Lower leg skin (tissue), 4 donors: ENCODE results near the gene SSH3. TPM values are rescaled to one million over a fixed set of nuclear protein-coding genes. Genes with fewer than 3 reads are reported as not detected.

ENCODE experiments used
- DNase-seq, 2 donors: peaks; one replicate each; pipeline ENCODE4 v3.0.0-alpha.2; 2019; ENCODE audit warnings: low spot score in 2 of 2
- H3K4me3 ChIP-seq: fragments of 200-600 bp; sonication (generic); 2 replicates; pipeline ENCODE4 v1.5.1; 2017; ENCODE audit warnings: mild to moderate bottlenecking, low read depth; ENCODE audit not compliant: poor library complexity, severe bottlenecking
- CTCF ChIP-seq, 3 donors: fragments of 450-650 bp; IDR thresholded peaks; one replicate each; pipeline ENCODE4 v1.5.1; 2016; ENCODE audit warnings: antibody characterized with exemption in 3 of 3, mild to moderate bottlenecking in 3 of 3, moderate library complexity in 2 of 3
- POLR2A ChIP-seq, 2 donors: fragments of 450-650 bp; IDR thresholded peaks; one replicate each; pipeline ENCODE4 v1.6.1; 2016 to 2017; ENCODE audit warnings: antibody characterized with exemption in 2 of 2, mild to moderate bottlenecking in 1 of 2, moderate library complexity in 1 of 2
- WGBS, 2 donors: methylation state at CpG; one replicate each; pipeline ENCODE4 v1.1.5; 2018; 5-methylcytosine and 5-hydroxymethylcytosine counted together
- intact Hi-C: fragments of 100-400 bp; cut with DNase I; formaldehyde crosslinking; loops from one replicate; pipeline ENCODE4 v1.15.0; 2023; ENCODE audit warnings: low total_unique reads
- total RNA-seq, 4 donors: library from RNA; depleted of rRNA; stranded (reverse); fragments of >200 nt; gene quantifications; one replicate each; pipeline ENCODE4 v1.1.0, GENCODE V29; 2016

SSH3 gene
- total RNA-seq, 4 donors from 2014 or later = 58.6 to 71.0 (median 62.0) TPM

DNA sequence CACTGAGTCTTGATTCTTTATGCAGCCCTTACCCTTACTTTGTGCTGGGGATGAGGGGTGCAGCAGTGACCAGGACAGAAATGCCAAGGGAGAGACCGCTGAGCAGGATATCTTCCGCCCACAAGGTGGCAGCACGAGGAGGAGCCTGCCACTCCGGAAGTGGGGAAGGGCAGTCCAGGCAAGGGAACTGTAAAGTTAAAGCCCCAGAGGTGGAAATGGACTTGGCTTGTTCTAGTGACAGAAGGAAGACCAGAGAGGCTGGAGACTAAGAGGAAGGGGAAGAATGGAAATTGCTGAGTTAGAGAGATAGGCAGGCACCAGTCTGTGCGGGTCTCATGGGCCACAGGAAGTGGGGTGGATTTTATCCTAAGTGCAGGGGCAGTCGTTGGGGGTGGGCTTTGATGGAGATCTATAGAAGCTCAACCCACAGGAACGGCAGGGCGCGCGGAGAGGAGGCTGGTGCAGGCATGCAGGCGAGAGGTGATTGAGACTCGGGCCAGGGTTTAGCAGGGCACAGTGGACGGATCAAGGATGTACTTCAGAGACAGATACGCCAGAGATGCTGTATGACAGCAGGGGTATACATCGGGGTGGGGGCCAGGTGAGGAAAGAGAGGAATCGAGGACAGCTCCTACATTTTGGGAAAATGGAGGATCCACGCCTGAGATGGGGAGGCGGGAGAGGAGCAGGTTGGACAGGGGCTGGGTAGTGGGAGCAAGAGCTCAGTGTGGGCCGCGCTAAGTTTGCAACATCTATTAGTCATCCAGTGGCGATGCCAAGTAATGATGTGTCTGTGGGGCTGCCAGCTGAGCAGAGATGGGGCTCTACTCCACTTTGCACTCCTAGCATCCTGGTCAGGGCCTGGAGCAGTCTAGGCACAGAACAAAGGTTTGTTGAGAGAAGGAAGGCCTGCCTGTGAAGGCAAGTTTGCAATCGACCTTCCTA, 40.3 kb upstream of the SSH3 start:
- peak in 1 of 2 donors; percentile 95 for DNase-seq
- WGBS, 2 donors = 24 to 26% methylated on average over 22 of the region's 22 CpGs
- intact Hi-C loops = loop anchor here (2.0 kb wide), 1 partner anchor 52 kb away; no protein-coding TSS in a partner anchor
- TF ChIP-seq CTCF (IDR thresholded peaks at IDR 0.05) (no peak), POLR2A (IDR thresholded peaks at IDR 0.05) (no peak)
- H3K4me3 ChIP-seq = no peak overlapping the region

- H3K4me3 ChIP-seq = no peak overlapping the region
- no peak for DNase-seq
- intact Hi-C loops = no loop called here
- WGBS, 2 donors = 92 to 97% methylated on average over 5 of the region's 5 CpGs
- TF ChIP-seq POLR2A (IDR thresholded peaks at IDR 0.05) (no peak), CTCF (IDR thresholded peaks at IDR 0.05) (no peak)
These were observed 39.1 kb upstream of the SSH3 start for GRCh38 chr11:67264260-67264659.

GRCh38 chr11:67264877-67265632, 38.3 kb upstream of the SSH3 start:
- WGBS, 2 donors = 79 to 81% methylated on average over 7 of the region's 7 CpGs
- TF ChIP-seq CTCF (IDR thresholded peaks at IDR 0.05) (no peak), POLR2A (IDR thresholded peaks at IDR 0.05) (no peak)
- no peak for DNase-seq
- intact Hi-C loops = no loop called here
- no peak overlapping the region for H3K4me3 ChIP-seq

DNA sequence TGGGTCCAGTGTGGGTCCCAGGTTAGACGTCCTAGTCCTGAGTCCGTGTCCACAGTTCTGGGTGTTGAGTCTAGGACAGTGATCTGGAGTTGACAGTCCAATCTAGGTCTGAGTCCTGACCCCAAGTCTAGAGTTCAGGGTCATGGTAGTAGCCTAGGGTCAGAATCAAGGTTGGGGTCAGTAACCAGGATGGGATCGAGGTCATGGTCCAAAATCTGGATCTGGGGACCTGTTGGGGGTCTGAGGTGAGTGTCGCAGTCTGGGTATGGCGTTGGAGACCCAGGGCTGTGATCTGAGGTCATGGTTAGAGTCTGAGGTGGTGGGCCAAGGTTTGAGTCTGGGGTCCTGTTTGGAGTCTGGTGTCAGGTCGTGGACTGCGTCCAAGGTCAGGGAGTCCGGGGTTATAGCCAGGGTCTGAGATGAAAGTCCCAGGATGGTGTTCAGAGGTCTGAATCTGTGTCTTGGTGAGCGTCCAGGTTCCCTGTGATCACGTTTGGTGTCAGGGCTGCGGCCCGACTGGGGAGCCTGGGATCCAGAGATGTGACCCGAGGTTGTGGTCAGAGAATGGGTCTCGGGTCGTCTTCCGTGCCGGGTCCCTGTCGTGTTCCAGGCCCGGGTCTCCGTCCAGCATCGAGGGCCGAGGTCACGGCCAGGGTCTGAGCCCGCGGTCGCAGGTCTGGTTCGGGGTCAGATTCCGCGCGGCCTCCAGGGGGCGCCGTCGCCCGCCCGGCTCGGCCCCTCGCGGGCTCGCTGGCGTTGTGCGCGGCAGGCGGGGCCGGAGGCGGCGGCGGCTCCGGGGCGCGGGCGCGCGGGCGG, 37.5 kb upstream of the SSH3 start:
- H3K4me3 ChIP-seq = no peak overlapping the region
- 19 to 29% methylated on average over 19 to 30 of the region's 54 CpGs for WGBS, 2 donors
- intact Hi-C loops = no loop called here
- TF ChIP-seq POLR2A (IDR thresholded peaks at IDR 0.05) (no peak), CTCF (IDR thresholded peaks at IDR 0.05) (no peak)
- DNase-seq = peak in 1 of 2 donors; percentile 96

DNA sequence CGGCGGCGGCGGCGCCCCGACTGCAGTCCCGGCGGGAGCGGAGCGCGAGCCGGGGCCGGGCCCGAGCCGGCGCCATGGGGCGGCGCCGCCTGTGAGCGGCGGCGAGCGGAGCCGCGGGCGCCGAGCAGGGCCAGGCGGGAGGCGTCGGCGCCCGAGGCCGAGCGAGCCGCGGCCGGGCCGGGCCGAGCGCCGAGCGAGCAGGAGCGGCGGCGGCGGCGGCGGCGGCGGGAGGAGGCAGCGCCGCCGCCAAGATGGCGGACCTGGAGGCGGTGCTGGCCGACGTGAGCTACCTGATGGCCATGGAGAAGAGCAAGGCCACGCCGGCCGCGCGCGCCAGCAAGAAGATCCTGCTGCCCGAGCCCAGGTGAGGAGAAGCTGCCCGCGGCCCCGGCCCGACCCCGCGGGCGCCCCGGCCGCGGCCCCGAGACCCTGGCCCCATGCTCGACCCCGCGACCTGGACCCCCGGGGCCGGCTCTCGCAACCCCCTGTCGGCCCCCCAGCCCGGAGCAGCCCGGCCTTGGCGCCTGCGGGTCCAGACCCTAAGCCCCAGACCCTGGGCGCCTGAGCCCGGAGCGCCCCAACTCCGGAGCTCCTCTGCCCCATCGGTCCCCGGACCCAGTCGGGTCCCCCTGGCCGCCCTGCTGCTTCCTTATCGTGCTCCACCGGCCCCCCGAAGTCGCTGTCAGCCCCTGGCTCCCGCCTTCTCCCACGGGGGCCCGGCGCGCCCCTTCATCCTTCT, 36.7 kb upstream of the SSH3 start, which contains the start of gene GRK2:
TSS of gene GRK2 (plus strand) at position 25 of the 739 bp plus-strand sequence. CDS start at position 252, 227 bp downstream.
- no peak for DNase-seq
- H3K4me3 ChIP-seq = peak within 1 kb of the TSS; percentile 89
- intact Hi-C loops = no loop called here
- TF ChIP-seq POLR2A (IDR thresholded peaks at IDR 0.05) = no peak
- no peak for TF ChIP-seq CTCF (IDR thresholded peaks at IDR 0.05)
- 0% methylated on average over 8 to 13 of the region's 103 CpGs for WGBS, 2 donors
